Upper lobe of left lung (tissue), 6 donors: ENCODE results near the gene PTPRM. TPM values are rescaled to one million over a fixed set of nuclear protein-coding genes. Genes with fewer than 3 reads are reported as not detected.

Experiments used
- ATAC-seq, 2 donors: fragments of 200-7000 bp; cut with Tn5 transposase; one replicate each; pipeline ENCODE4 v1.9.1; 2022; ENCODE audit warnings: mild to moderate bottlenecking in 2 of 2, moderate library complexity in 2 of 2; ENCODE audit not compliant: low FRiP score in 2 of 2
- DNase-seq, 2 donors: peaks; one replicate each; pipeline ENCODE4 v3.0.0-alpha.2; 2019 to 2020
- H3K27ac ChIP-seq, 4 donors: fragments of 200-600 bp; sonication (generic); one replicate each; pipeline ENCODE4 v1.5.1; 2016 to 2019
- H3K27me3 ChIP-seq, 4 donors: fragments of 200-600 bp; sonication (generic); one replicate each; pipeline ENCODE4 v1.5.1; 2017 to 2019
- H3K36me3 ChIP-seq, 4 donors: fragments of 200-600 bp; sonication (generic); one replicate each; pipeline ENCODE4 v1.5.1; 2016 to 2019
- H3K4me1 ChIP-seq, 4 donors: fragments of 200-600 bp; sonication (generic); one replicate each; pipeline ENCODE4 v1.5.1; 2018 to 2019
- H3K4me3 ChIP-seq, 4 donors: fragments of 200-600 bp; sonication (generic); one replicate each; pipeline ENCODE4 v1.5.1; 2017 to 2019; ENCODE audit warnings: mild to moderate bottlenecking in 2 of 4, moderate library complexity in 1 of 4
- H3K9me3 ChIP-seq, 4 donors: fragments of 200-600 bp; sonication (generic); one replicate each; pipeline ENCODE4 v1.5.1; 2018 to 2019
- EP300 ChIP-seq, 4 donors: sonication (generic); formaldehyde crosslinking; IDR thresholded peaks; one replicate each; pipeline ENCODE4 v1.5.1; 2017; ENCODE audit warnings: antibody characterized with exemption in 4 of 4, control low read depth in 2 of 4
- POLR2A ChIP-seq, 4 donors: fragments of 450-650 bp; IDR thresholded peaks; one replicate each; pipeline ENCODE4 v1.5.1; 2016 to 2017; ENCODE audit warnings: antibody characterized with exemption in 4 of 4, mild to moderate bottlenecking in 2 of 4
- POLR2AphosphoS5 ChIP-seq, 2 donors: sonication (generic); formaldehyde crosslinking; IDR thresholded peaks; one replicate each; pipeline ENCODE4 v1.5.1; 2017; ENCODE audit warnings: antibody characterized with exemption in 2 of 2
- WGBS, 2 donors: methylation state at CpG; one replicate each; pipeline ENCODE4 v1.1.5; 2017 to 2018; 5-methylcytosine and 5-hydroxymethylcytosine counted together
- total RNA-seq, 6 donors: library from RNA; depleted of rRNA in 4 of 6; stranded (reverse); fragments of >200 nt in 4 of 6; gene quantifications; one replicate each; pipeline versions ENCODE4 v1.1.0 to v1.2.1, GENCODE V29; 2016 to 2021
- TF ChIP-seq, protein P1 (sequence below), 6 experiments: fragments of 450-650 bp in 4 of 6; fragments of 200-600 bp in 2 of 6; sonication (generic) in 2 of 6; IDR thresholded peaks; one replicate each; pipeline ENCODE4 v1.5.1; 2016 to 2019; ENCODE audit warnings: antibody characterized with exemption in 6 of 6
- donor health status: DM: no; HTN: no; CAD: no; lungs with moderate emphysema.
- donor health status: DM: no; HTN: yes; CAD: no; lungs with severe emphysema.

The PTPRM gene
- total RNA-seq, 6 donors from 2014 or later = 82.0 to 201 (median 154) TPM

GRCh38 chr18:7815787-7816186 lies 248.7 kb downstream of the PTPRM start:
- H3K36me3 ChIP-seq = no peaks in the 10 kb centered on the region
- H3K27me3 ChIP-seq = no peaks in the 10 kb centered on the region
- TF ChIP-seq, protein P1, sequence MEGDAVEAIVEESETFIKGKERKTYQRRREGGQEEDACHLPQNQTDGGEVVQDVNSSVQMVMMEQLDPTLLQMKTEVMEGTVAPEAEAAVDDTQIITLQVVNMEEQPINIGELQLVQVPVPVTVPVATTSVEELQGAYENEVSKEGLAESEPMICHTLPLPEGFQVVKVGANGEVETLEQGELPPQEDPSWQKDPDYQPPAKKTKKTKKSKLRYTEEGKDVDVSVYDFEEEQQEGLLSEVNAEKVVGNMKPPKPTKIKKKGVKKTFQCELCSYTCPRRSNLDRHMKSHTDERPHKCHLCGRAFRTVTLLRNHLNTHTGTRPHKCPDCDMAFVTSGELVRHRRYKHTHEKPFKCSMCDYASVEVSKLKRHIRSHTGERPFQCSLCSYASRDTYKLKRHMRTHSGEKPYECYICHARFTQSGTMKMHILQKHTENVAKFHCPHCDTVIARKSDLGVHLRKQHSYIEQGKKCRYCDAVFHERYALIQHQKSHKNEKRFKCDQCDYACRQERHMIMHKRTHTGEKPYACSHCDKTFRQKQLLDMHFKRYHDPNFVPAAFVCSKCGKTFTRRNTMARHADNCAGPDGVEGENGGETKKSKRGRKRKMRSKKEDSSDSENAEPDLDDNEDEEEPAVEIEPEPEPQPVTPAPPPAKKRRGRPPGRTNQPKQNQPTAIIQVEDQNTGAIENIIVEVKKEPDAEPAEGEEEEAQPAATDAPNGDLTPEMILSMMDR (IDR thresholded peaks at IDR 0.05) = no peak
- TF ChIP-seq POLR2AphosphoS5 (IDR thresholded peaks at IDR 0.05) = no peak
- no peak for TF ChIP-seq POLR2A (IDR thresholded peaks at IDR 0.05)
- TF ChIP-seq EP300 (IDR thresholded peaks at IDR 0.05) = no peak
- 92% methylated on average over 2 of the region's 2 CpGs for WGBS, 2 donors
- ATAC-seq = no peak
- no peak overlapping the region for H3K27ac ChIP-seq
- peaks cover 0 to 14% (median 1%) of the 10 kb centered on the region in 4 donors for H3K4me1 ChIP-seq
- no peak overlapping the region for H3K4me3 ChIP-seq
- no peak for DNase-seq
- peaks cover 6 to 22% (median 16%) of the 10 kb centered on the region in 4 donors for H3K9me3 ChIP-seq

- TF ChIP-seq, protein P1 (IDR thresholded peaks at IDR 0.05) = no peak
- no peak for TF ChIP-seq EP300 (IDR thresholded peaks at IDR 0.05)
- no peak for TF ChIP-seq POLR2AphosphoS5 (IDR thresholded peaks at IDR 0.05)
- no peak for TF ChIP-seq POLR2A (IDR thresholded peaks at IDR 0.05)
- DNase-seq = no peak
- Histone ChIP-seq H3K4me3 (no peak overlapping the region), H3K36me3 (no peaks in the 10 kb centered on the region), H3K9me3 (peaks cover 6 to 22% (median 16%) of the 10 kb centered on the region in 4 donors), H3K4me1 (peaks cover 5 to 12% (median 8%) of the 10 kb centered on the region in 4 donors), H3K27ac (no peak overlapping the region), H3K27me3 (no peaks in the 10 kb centered on the region)
- 72 to 84% methylated on average over 8 of the region's 8 CpGs for WGBS, 2 donors
- ATAC-seq = peak in 1 of 2 donors; percentile 61
Observed at GRCh38 chr18:7817575-7818230, 250.6 kb downstream of the PTPRM start.

DNA sequence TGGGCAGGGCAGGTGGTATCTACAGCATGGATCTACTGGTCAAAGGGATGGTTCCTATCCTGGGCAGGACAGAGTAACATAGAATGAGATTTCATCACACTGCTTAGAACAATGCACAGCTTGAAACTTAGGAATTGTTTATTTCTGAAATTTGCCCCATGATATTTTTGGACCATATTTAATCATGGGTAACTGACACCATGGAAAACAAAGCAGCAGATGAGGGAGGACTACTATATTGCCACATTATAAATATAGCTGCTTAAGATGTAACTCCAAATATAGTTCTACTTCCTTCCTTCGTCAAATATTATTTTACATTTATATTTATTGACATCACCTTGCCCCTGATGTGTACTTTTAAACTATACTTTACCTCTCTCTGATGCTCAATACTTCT lies 254.7 kb downstream of the PTPRM start:
- peak overlapping the region in 2 of 4 donors; percentile 43 to 49 for H3K27ac ChIP-seq
- no peaks in the 10 kb centered on the region for H3K27me3 ChIP-seq
- H3K4me1 ChIP-seq = peaks cover 12 to 22% (median 17%) of the 10 kb centered on the region in 4 donors
- no peak for DNase-seq
- H3K9me3 ChIP-seq = no peaks in the 10 kb centered on the region
- no peak for ATAC-seq
- no peak overlapping the region for H3K4me3 ChIP-seq
- TF ChIP-seq, protein P1 (IDR thresholded peaks at IDR 0.05) = no peak
- TF ChIP-seq EP300 (IDR thresholded peaks at IDR 0.05) (no peak), POLR2A (IDR thresholded peaks at IDR 0.05) (no peak), POLR2AphosphoS5 (IDR thresholded peaks at IDR 0.05) (no peak)
- no peaks in the 10 kb centered on the region for H3K36me3 ChIP-seq
- WGBS, 2 donors = 55 to 77% methylated on average over 1 of the region's 1 CpG

DNA sequence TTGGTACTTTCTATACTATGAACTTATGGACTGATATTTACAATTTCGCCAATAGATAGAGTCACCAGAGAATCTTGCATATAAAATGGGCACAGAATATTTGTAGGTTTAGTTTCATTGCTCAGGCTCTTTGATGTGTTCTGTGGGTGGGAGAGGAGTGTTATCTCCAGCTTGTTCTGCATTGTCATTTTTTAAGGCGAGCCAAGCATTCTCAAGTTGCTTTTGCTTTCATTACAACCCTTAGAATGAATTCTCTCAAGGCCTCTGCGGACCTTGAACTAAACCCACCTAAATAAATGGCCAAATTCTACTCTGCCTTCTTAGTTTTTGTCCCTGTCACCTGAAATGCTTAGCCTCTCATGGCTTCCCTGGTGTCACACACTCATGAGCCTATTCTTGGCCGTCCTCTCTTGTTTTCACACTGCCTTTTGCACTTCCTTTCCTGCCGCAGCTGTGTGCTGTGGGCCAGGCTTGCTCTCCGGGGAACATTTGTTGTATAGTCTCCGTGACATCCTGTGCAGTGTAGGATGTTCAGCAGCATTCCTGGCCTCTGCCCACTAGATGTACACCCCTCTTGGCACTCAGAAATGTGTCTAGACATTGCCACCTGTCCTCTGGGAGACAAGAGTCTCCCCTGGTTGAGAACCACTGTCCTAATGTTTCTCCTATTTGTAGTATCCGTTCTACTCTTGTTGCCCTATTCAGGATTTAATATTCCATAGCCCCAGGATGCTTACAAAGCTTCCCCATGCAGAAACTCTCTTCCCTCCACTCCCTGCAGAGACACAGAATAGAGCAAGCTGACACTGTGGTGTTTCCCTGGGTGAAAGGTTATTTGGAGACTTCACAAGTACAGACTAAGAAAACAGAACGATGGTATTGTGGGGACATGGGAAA lies 255.6 kb downstream of the PTPRM start:
- Histone ChIP-seq H3K9me3 (no peaks in the 10 kb centered on the region), H3K4me1 (peaks cover 12 to 22% (median 14%) of the 10 kb centered on the region in 4 donors), H3K36me3 (no peaks in the 10 kb centered on the region), H3K4me3 (no peak overlapping the region), H3K27ac (peak overlapping the region in 3 of 4 donors; percentile 38 to 49 (median 43)), H3K27me3 (no peaks in the 10 kb centered on the region)
- peak in 1 of 2 donors; percentile 39 for ATAC-seq
- WGBS, 2 donors = 35 to 42% methylated on average over 9 of the region's 9 CpGs
- DNase-seq = no peak
- TF ChIP-seq POLR2A (IDR thresholded peaks at IDR 0.05) = no peak
- TF ChIP-seq POLR2AphosphoS5 (IDR thresholded peaks at IDR 0.05) = no peak

DNA sequence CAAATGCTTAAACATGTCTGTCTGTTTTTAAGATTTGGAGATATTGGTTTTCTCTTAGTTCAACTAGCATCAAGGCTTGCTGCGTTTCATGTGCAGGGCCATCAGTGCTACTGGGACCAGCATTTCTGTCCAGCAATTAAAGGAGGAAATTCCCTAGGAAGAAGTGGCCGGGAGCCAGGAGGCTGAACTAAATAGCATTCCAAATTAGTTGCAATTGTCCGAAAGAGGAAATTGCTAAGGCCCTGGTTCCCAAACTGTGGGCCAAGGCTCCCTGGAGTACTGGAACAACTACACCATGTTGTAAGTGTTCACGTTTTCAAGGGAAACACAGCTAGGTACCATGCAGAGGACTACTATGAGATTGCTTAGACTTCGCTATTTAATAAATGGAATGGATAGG lies 257.9 kb downstream of the PTPRM start:
- no peak for TF ChIP-seq EP300 (IDR thresholded peaks at IDR 0.05)
- no peak for TF ChIP-seq POLR2AphosphoS5 (IDR thresholded peaks at IDR 0.05)
- TF ChIP-seq, protein P1 (IDR thresholded peaks at IDR 0.05) = no peak
- no peak for TF ChIP-seq POLR2A (IDR thresholded peaks at IDR 0.05)
- ATAC-seq = no peak
- WGBS, 2 donors = 70 to 71% methylated on average over 5 of the region's 5 CpGs
- H3K27ac ChIP-seq = peak overlapping the region in 1 of 4 donors; percentile 14
- no peak for DNase-seq
- H3K27me3 ChIP-seq = no peaks in the 10 kb centered on the region
- no peaks in the 10 kb centered on the region for H3K9me3 ChIP-seq
- peaks cover 11 to 22% (median 13%) of the 10 kb centered on the region in 4 donors for H3K4me1 ChIP-seq
- H3K4me3 ChIP-seq = no peak overlapping the region
- H3K36me3 ChIP-seq = no peaks in the 10 kb centered on the region
